ENCODE data around the gene RHOH. TPM values are rescaled to one million over a fixed set of nuclear protein-coding genes. Genes with fewer than 3 reads are reported as not detected.

The RHOH gene
- total and polyA plus RNA-seq, 2 donors from 2014 or later = 0.17 to 14.1 TPM

GRCh38 chr4:40241941-40242340 is 45.1 kb downstream of the RHOH start:
- no peak overlapping the region for H3K4me3 ChIP-seq (ENCODE audit: low read length in 3 of 3)
- no peaks in the 10 kb centered on the region for H3K36me3 ChIP-seq (ENCODE audit: control insufficient read depth in 2 of 3, insufficient read depth in 3 of 3, low read length in 3 of 3)
- no peak overlapping the region for H3K27ac ChIP-seq (ENCODE audit: low read depth in 2 of 2, low read length in 2 of 2)
- no peaks in the 10 kb centered on the region for H3K9me3 ChIP-seq (ENCODE audit: control insufficient read depth in 2 of 3, insufficient read depth in 1 of 3, low read length in 3 of 3)
- FAIRE-seq = no peak
- no peaks in the 10 kb centered on the region for H3K4me1 ChIP-seq (ENCODE audit: control insufficient read depth in 2 of 3, insufficient read depth in 2 of 3, low read depth in 1 of 3, low read length in 3 of 3)
- intact Hi-C loops (cut with DNase I) = no loop called here
- H3K9ac ChIP-seq (ENCODE audit: low read length in 3 of 3) = no peak overlapping the region
- no peak for DNase-seq
- TF ChIP-seq CTCF (IDR thresholded peaks at IDR 0.05; ENCODE audit: borderline replicate concordance, extremely low read depth, insufficient read depth) = no peak
- no peaks in the 10 kb centered on the region for H3K27me3 ChIP-seq (ENCODE audit: control insufficient read depth, insufficient read depth, low read length)

- Histone ChIP-seq H3K4me1 (ENCODE audit: control insufficient read depth in 2 of 3, insufficient read depth in 2 of 3, low read depth in 1 of 3, low read length in 3 of 3) (no peaks in the 10 kb centered on the region), H3K27me3 (ENCODE audit: control insufficient read depth, insufficient read depth, low read length) (no peaks in the 10 kb centered on the region), H3K4me3 (ENCODE audit: low read length in 3 of 3) (no peak overlapping the region), H3K9ac (ENCODE audit: low read length in 3 of 3) (no peak overlapping the region), H3K27ac (ENCODE audit: low read depth in 2 of 2, low read length in 2 of 2) (no peak overlapping the region), H3K9me3 (ENCODE audit: control insufficient read depth in 2 of 3, insufficient read depth in 1 of 3, low read length in 3 of 3) (no peaks in the 10 kb centered on the region), H3K36me3 (ENCODE audit: control insufficient read depth in 2 of 3, insufficient read depth in 3 of 3, low read length in 3 of 3) (no peaks in the 10 kb centered on the region)
- intact Hi-C loops (cut with DNase I) = no loop called here
- TF ChIP-seq CTCF (IDR thresholded peaks at IDR 0.05; ENCODE audit: borderline replicate concordance, extremely low read depth, insufficient read depth) = no peak
- no peak for DNase-seq
- no peak for FAIRE-seq
Observed at GRCh38 chr4:40243386-40243948, 46.6 kb downstream of the RHOH start.

GRCh38 chr4:40244606-40245005 is 47.8 kb downstream of the RHOH start:
- Histone ChIP-seq H3K36me3 (ENCODE audit: control insufficient read depth in 2 of 3, insufficient read depth in 3 of 3, low read length in 3 of 3) (no peaks in the 10 kb centered on the region), H3K9ac (ENCODE audit: low read length in 3 of 3) (no peak overlapping the region), H3K4me3 (ENCODE audit: low read length in 3 of 3) (no peak overlapping the region), H3K27ac (ENCODE audit: low read depth in 2 of 2, low read length in 2 of 2) (no peak overlapping the region), H3K27me3 (ENCODE audit: control insufficient read depth, insufficient read depth, low read length) (no peaks in the 10 kb centered on the region), H3K4me1 (ENCODE audit: control insufficient read depth in 2 of 3, insufficient read depth in 2 of 3, low read depth in 1 of 3, low read length in 3 of 3) (no peaks in the 10 kb centered on the region), H3K9me3 (ENCODE audit: control insufficient read depth in 2 of 3, insufficient read depth in 1 of 3, low read length in 3 of 3) (no peaks in the 10 kb centered on the region)
- intact Hi-C loops (cut with DNase I) = no loop called here
- TF ChIP-seq CTCF (IDR thresholded peaks at IDR 0.05; ENCODE audit: borderline replicate concordance, extremely low read depth, insufficient read depth) = no peak
- FAIRE-seq (no peak), DNase-seq (no peak)

- no peak for DNase-seq
- H3K9ac ChIP-seq (ENCODE audit: low read length in 3 of 3) = no peak overlapping the region
- H3K9me3 ChIP-seq (ENCODE audit: control insufficient read depth in 2 of 3, insufficient read depth in 1 of 3, low read length in 3 of 3) = no peaks in the 10 kb centered on the region
- intact Hi-C loops (cut with DNase I) = no loop called here
- H3K4me1 ChIP-seq (ENCODE audit: control insufficient read depth in 2 of 3, insufficient read depth in 2 of 3, low read depth in 1 of 3, low read length in 3 of 3) = no peaks in the 10 kb centered on the region
- TF ChIP-seq CTCF (IDR thresholded peaks at IDR 0.05; ENCODE audit: borderline replicate concordance, extremely low read depth, insufficient read depth) = no peak
- H3K27me3 ChIP-seq (ENCODE audit: control insufficient read depth, insufficient read depth, low read length) = no peaks in the 10 kb centered on the region
- no peaks in the 10 kb centered on the region for H3K36me3 ChIP-seq (ENCODE audit: control insufficient read depth in 2 of 3, insufficient read depth in 3 of 3, low read length in 3 of 3)
- FAIRE-seq = no peak
- no peak overlapping the region for H3K27ac ChIP-seq (ENCODE audit: low read depth in 2 of 2, low read length in 2 of 2)
- no peak overlapping the region for H3K4me3 ChIP-seq (ENCODE audit: low read length in 3 of 3)
Observed at GRCh38 chr4:40245550-40245949, 48.7 kb downstream of the RHOH start.
